ENCODE data around the gene HNRNPH3. TPM values are rescaled to one million over a fixed set of nuclear protein-coding genes. Genes with fewer than 3 reads are reported as not detected.
A peak's percentile ranks its signal among the peaks of the same experiment; 100 is the strongest.

Gene HNRNPH3
- total RNA-seq, 1 donor from 2014 or later, result 123 TPM

DNA sequence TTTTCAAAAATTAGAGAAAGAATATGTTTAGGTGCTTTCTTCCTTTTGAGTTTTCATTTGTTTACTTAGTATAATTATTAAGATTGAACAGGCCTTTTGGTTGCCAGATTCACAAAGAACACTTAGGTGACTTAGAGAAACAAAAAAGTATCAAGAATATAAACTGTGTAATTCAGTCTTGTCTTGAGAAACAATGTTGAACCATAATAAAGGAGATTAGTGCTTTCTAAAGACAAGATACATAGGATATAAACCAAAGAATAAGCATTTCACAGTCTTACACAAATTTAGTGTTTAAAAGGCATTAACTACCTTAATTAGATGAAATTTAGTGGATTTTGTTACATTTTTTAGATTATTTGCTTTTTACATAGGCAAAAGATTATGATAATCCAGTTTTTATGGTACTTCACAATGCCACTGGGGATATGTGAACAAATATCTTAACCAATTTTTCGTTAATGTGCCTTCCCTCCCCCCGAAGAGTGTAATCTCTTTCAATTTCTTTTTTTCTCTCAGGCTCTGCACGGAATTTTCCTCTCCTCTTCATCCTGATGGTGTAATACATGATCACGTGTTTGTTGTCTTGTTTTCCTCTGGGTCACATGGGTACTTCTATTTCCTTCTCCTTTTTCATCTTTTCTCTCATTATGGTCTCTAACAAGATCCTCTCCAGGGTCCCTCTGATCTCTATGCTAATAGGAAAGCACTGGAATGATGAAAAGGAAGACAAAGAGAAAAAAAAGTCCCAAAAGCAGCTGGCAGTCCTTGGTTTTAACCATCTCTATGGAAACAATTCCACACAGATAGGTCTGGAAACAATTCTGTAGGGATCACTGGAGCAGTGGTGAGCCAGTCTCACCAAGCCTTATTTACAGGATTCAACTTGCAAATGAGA, 3.7 kb upstream of the HNRNPH3 start:
- DNase-seq (ENCODE audit: missing footprints) (no peak), ATAC-seq (no peak)
- intact Hi-C loops (cut with DNase I), result no loop called here

- no peak for ATAC-seq
- intact Hi-C loops (cut with DNase I), result no loop called here
- DNase-seq (ENCODE audit: missing footprints), result no peak
Measured at GRCh38 chr10:68329506-68329861, 2.4 kb upstream of the HNRNPH3 start.

DNA sequence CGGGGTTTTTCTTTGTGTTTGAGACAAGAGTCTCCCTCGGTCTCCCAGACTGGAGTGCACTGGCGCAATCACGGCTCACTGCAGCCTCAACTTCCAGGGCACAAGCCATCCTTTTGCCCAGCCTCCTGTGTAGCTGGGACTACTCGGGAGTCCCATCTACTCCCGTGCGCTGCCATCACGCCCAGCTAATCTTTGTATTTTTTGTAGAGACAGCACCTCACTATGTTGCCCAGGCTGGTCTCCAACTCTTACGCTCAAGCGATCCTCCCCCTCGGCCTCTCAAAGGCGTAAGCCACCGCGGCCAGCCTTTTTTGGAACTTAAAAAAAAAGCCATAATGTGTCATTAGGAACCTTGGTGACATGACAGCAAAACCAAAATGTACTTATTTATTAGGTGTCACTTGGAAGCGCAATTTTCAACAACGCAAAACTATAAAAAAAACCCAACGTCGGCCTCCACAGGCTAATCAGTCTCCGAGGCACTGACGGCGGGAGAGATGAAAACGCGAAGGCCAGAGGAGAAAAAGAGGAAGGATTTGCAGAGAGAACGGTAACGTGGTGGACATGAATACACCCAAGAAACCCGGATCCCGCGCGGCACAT, 911 bp upstream of the HNRNPH3 start:
- intact Hi-C loops (cut with DNase I), result loop anchor here (2.0 to 10.0 kb wide), 3 partner anchors 259 to 574 kb away; partner anchors contain the start of genes DDX50 and SIRT1
- ATAC-seq (no peak), DNase-seq (ENCODE audit: missing footprints) (no peak)

GRCh38 chr10:68332259-68333057, 594 bp downstream of the HNRNPH3 start, which contains the start of gene PBLD:
Gene PBLD, minus strand, starts transcription at chr10:68332928. Its CDS starts 26,084 bp downstream, at chr10:68306844.
- peak; percentile 43 for ATAC-seq
- intact Hi-C loops (cut with DNase I), result loop anchor here (5.0 to 10.0 kb wide), 2 partner anchors 260 to 572 kb away; partner anchors contain the start of gene DDX50
- DNase-seq (ENCODE audit: missing footprints), result peak; percentile 80

DNA sequence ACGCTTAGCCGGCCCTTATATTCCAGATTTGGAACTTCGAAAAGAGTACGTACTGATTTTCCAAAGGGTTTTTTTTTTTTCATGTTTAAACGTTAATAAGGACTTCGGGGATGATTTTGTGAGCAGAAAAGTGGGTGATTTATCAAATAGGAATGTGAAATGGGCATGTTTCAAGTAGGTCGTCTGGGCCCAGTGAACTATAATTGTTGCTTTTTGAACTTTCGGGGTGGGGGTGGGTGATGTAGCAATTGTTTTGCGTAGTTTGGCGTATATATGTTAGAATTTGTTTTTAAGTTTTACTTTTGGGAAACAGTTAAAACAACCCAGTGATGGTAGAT, 1.2 kb downstream of the HNRNPH3 start:
- no peak for DNase-seq (ENCODE audit: missing footprints)
- no peak for ATAC-seq
- intact Hi-C loops (cut with DNase I), result loop anchor here (5.0 to 10.0 kb wide), 2 partner anchors 261 to 572 kb away; partner anchors contain the start of gene DDX50

GRCh38 chr10:68333440-68334431, 1.9 kb downstream of the HNRNPH3 start:
- DNase-seq (ENCODE audit: missing footprints) (no peak), ATAC-seq (no peak)
- intact Hi-C loops (cut with DNase I), result loop anchor here (5.0 to 10.0 kb wide), 2 partner anchors 261 to 571 kb away; partner anchors contain the start of gene DDX50

- ATAC-seq (no peak), DNase-seq (ENCODE audit: missing footprints) (no peak)
- intact Hi-C loops (cut with DNase I), result loop anchor here (5.0 to 10.0 kb wide), 2 partner anchors 263 to 570 kb away; partner anchors contain the start of gene DDX50
Measured at GRCh38 chr10:68334672-68335467, 3.0 kb downstream of the HNRNPH3 start.

GRCh38 chr10:68336754-68337351, 5.0 kb downstream of the HNRNPH3 start:
- DNase-seq (ENCODE audit: missing footprints), result no peak
- intact Hi-C loops (cut with DNase I), result loop anchor here (10.0 kb wide), 1 partner anchor 568 kb away; the partner anchor contains the start of gene DDX50
- ATAC-seq, result no peak

GRCh38 chr10:68340358-68341080, 8.7 kb downstream of the HNRNPH3 start:
- intact Hi-C loops (cut with DNase I), result no loop called here
- ATAC-seq (no peak), DNase-seq (ENCODE audit: missing footprints) (no peak)

- intact Hi-C loops (cut with DNase I), result no loop called here
- DNase-seq (ENCODE audit: missing footprints), result no peak
Measured at GRCh38 chr10:68342909-68343516, 11.1 kb downstream of the HNRNPH3 start.

DNA sequence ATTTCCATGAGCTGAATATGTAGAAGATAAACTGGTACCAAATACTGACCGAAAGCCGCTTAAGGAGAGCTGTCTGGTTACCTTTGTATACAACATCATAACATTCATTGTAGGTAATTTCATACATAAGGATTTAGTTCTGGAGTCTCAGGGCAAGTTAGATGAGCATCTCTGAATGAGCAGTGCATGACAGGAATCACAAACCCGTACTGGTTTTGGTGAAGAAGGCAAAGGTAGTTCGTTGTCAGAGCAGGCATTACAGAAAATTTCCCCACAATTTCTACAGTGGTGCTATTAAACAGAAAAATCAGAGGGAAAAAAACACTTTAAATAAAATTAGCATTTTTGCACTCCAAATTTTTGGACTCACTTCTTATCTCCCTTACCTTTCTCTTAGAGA, 13.8 kb downstream of the HNRNPH3 start:
- intact Hi-C loops (cut with DNase I), result no loop called here
- no peak for DNase-seq (ENCODE audit: missing footprints)
- ATAC-seq, result no peak

More at GRCh38 chr10:68342909-68343516, 11.1 kb downstream of the HNRNPH3 start:
- ATAC-seq, result no peak

DNA sequence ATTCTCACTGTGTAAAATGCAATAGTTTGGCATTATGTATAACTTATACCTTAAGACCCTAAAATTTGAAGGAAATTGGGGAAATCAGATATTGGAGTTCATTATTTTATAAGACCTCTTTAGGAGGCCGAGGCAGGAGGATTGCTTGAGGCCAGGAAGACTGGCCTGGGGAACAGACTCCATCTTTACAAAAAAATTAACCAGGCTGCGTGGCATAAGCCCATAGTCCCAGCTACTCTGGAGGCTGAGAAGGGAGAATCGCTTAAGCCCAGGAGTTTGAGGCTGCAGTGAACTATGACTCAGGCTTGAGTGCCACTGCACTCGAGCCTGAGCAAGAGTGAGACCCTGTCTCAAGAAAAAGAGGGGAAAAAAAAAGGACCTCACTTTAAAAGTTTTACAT, 14.9 kb downstream of the HNRNPH3 start:
- intact Hi-C loops (cut with DNase I), result no loop called here
- DNase-seq (ENCODE audit: missing footprints) (no peak), ATAC-seq (no peak)

DNA sequence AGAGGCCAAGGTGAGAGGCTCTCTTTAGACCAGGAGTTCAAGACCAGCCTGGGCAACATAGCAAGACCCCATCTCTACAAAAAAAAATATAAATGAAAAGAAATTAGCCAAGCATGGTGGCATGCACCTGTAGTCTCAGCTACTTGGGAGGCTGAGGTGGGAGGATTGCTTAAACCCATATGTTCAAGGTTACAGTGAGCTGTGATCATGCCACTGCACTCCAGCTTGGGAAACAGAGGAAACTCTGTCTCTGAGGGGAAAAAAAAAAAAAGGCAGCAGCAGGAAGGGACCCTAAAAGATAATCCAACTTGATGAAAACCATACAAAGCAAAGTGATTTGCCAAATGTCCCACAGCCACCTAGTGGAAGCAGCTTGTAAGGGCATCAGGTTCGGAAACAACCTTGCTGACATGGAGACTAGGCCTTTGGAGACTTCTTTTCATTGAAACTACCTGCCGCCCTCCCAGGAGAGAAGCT, 16.4 kb downstream of the HNRNPH3 start:
- DNase-seq (ENCODE audit: missing footprints) (no peak), ATAC-seq (no peak)
- intact Hi-C loops (cut with DNase I), result no loop called here

- ATAC-seq (no peak), DNase-seq (ENCODE audit: missing footprints) (no peak)
- intact Hi-C loops (cut with DNase I), result no loop called here
Measured at GRCh38 chr10:68353537-68353936, 21.7 kb downstream of the HNRNPH3 start.

- intact Hi-C loops (cut with DNase I), result no loop called here
- DNase-seq (ENCODE audit: missing footprints) (no peak), ATAC-seq (no peak)
Measured at GRCh38 chr10:68359189-68359588, 27.3 kb downstream of the HNRNPH3 start.

DNA sequence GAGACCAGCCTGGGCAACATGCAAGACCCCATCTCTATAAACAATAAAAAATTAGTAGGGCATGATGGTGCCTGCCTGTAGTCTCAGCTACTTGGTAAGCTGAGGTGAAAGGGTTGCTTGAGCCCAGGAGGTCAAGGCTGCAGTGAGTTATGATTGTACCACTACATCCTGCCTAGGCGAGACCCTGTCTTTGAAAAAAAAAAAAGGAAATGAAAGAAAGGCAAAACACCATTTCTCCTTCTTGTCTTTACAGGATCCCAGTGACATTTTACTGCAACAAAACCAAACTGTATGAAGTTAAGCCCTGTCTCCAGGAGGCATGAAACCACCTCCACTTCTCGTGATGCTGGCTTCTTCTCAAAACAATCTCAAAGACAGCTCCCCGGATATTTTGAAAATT, 30.7 kb downstream of the HNRNPH3 start:
- intact Hi-C loops (cut with DNase I), result no loop called here
- ATAC-seq, result no peak
- DNase-seq (ENCODE audit: missing footprints), result no peak

Measured in Right ventricle myocardium inferior (tissue), 1 donor.